DMS79 treated with DMSO at 0.1 percent for 48 hours (cell line): ENCODE results near the gene LZTS2.
"Not testable (repeated sequence)": the region's sequence is repeated elsewhere in the genome, so short reads cannot be mapped to it uniquely, and the experiment has no call there.

Experiments
- DNase-seq: peaks from one replicate; lab custom pipeline; 2025; lab: John Stamatoyannopoulos, UW

Gene LZTS2, protein sequence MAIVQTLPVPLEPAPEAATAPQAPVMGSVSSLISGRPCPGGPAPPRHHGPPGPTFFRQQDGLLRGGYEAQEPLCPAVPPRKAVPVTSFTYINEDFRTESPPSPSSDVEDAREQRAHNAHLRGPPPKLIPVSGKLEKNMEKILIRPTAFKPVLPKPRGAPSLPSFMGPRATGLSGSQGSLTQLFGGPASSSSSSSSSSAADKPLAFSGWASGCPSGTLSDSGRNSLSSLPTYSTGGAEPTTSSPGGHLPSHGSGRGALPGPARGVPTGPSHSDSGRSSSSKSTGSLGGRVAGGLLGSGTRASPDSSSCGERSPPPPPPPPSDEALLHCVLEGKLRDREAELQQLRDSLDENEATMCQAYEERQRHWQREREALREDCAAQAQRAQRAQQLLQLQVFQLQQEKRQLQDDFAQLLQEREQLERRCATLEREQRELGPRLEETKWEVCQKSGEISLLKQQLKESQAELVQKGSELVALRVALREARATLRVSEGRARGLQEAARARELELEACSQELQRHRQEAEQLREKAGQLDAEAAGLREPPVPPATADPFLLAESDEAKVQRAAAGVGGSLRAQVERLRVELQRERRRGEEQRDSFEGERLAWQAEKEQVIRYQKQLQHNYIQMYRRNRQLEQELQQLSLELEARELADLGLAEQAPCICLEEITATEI

DNA sequence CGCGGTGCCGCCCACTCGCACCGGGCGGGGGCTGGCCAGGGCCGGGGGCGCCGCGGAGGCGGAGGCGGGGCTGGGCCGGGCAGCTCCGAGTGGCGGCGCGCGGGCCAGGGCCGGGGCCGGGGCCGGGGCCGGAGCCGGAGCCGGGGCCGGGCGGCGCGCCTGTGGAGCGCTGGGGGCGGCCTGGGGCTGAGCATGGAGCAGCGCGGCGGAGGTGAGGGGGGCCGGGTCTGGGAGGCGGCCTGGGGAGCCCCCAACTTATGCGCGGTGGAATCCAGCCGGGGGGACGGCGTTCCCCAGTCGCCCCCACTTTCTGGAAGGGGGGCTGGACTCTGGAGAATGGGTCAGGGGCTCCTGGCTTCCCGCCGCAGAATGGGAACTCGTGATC is at the start of gene LZTS2:
TSS of gene LZTS2 (plus strand) at position 67 of the 385 bp plus-strand sequence. CDS start 2,731 bp downstream, outside the sequence.
- no peak for DNase-seq

DNA sequence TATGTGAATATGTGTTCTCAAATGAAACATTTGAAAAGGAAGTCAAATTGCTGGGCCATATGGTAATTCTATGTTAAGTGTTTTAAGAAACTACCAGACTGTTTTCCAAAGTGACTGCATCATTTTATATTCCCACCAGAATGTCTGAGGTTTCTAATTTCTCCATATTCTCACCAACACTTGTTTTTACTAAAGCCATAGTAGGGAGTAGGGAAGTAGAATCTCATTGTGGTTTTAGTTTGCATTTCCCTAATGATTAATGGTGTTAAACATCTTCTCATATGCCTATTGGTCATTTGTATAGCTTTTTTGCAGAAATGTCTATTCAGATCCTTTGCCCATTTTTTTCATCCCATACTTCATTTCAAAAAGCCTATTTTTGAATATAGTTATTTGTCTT is 39.4 kb upstream of the LZTS2 start:
- no peak for DNase-seq

DNA sequence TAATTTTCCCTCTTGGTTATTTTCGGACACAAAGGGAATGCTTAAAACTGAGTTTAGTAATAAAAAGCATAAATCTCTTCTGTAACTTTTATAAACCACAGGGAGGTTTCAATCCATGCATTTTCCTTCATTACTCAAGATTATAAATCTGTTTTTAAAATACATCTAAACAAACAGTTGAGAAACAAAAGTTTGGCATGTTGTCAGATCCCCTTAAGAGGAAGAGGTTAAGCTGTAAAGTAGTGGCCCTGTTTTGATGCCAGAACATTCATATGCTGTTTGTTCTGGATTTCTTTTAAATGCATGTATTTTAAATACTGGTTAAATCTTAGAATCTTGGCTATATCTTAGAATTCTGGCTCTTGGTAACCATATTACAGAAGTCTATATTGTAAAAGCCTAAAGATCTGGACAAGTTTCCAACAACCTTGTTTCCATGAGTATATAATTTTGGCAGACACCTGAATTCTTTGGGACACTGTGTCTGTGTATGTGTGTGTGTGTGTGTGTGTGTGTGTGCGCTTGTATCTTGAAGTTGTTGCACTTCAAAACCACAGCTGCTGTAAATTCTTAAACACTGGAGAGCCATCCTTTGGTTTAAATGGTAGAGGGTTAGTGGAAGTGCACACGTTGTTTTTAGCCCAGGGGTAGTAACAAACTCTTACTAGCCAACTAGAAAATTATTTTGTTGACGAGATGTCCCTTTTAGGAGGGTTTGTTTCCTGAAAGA is 37.1 kb upstream of the LZTS2 start:
- DNase-seq, result no peak

DNA sequence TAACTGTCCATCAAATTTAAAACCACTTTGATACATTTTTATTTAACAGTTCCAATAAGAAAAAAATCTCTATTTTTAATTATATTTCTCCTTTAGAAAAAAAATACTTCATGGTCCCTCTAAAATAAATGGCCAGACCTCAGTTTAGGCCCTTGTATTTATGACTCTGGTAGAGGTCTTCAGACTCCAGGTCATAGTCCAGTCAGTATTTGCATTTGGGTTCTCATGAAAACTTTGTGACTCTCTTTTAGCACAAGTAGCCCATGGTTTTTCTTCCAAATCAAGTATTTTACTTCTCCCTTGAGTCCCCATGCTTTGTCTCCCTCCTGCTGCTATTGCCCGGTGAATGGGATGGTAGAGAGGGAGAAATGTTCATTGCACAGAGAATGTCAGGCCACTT is 35.8 kb upstream of the LZTS2 start:
- DNase-seq, result no peak

DNA sequence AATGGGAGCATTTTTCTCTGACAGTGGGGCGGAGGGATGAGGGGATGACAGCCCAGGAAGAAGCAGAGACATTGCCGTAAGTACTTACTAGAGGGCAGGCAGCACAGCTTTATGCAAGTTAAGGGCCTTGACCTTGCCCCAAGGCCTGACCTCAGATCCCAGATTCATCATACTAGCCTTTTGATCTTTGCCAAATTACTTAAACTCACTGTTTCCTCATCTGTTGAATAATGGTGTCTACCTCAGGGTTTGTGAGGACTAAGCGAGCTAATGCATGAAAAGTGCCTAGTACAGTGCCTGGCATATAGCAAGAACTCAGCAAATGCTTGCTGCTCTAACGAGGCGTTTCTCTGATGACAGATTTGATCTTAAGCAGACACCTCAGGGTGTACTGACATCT is 33.8 kb upstream of the LZTS2 start:
- DNase-seq, result no peak

DNA sequence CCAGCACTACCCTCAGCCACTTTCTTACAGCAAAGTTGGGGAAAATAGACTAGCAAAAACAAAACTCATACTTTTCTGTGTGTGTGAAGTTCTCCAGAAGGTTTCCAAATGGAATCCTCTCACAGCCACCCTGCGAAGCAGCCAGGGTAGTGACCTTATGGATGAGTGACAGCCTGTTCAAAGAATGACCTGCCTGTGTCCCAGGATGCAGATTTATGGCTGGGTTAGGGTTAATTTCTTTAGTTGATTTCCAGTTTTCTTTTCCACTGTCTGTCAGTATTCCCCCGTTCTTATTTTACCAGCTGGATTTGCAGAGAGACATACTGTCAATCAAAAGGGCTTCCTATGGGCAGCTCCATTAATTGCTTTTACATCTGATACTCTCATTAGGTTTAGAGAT is 32.7 kb upstream of the LZTS2 start:
- no peak for DNase-seq

DNA sequence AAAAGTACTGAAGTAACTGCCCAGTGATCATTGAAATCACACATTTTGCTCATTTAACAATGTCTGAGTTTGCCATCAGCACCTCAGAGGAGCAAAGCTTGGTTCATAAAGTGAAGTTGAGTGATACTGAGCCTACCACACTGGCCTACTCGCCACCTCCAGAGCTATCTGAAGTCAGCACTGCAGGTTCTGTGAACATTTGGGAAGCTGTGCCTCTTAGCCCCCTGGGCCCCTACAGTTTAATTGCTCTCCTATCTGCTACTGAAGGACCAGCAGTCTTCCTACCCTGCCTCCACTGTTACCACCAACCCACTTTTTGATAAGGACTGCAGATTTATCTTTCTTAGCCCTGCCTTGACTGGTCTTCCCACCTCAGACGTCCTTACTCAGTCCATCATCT is 32.3 kb upstream of the LZTS2 start:
- DNase-seq, result no peak

DNA sequence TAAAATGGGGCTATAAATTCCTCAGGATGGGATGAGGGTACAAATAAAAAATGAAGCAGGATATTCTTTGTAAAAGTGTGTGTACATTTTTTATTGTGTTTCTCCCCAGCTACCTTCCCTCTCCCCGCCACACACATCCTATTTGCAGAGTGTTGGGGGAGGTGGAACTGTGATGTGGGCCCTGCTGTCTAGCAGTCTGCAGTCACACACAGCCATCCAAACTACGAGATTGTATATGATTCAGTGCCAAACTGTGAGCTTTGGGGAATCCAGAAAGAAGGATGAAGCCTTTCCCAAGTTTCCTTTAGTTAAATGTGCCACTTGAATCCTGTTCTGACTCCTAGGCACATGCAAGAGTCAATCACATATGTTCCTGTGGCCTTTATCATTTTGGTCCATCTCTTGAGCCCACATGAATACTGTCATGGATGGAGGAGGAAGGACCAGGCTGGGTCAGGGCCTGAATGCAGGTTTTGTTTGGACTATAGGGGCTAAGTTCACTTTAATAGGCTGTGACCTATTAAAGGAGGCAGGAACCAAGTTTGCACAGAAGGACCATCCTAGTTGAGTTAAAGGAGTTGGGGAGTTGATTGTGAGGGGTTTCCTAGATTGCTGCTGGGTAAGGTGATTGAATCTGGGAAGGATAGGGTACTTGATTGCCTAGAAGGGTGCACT is 31.4 kb upstream of the LZTS2 start:
- DNase-seq, result no peak

DNA sequence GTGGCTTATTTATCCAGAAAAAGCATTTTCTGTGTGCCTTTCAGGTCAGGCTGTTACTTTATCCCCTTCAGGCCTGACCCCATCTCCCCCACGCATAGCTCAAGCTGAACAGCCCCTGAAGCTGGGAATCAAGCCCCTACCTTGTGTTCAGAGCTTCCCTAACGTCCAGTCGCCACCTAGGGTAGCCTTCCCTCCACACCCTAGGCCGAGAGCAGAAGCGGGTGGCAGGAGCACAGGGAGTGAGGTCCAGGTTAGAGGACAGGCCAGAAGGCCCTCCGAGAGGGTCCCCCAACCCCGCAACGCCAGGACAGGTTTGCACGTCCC is 30.8 kb upstream of the LZTS2 start:
- no peak for DNase-seq

DNA sequence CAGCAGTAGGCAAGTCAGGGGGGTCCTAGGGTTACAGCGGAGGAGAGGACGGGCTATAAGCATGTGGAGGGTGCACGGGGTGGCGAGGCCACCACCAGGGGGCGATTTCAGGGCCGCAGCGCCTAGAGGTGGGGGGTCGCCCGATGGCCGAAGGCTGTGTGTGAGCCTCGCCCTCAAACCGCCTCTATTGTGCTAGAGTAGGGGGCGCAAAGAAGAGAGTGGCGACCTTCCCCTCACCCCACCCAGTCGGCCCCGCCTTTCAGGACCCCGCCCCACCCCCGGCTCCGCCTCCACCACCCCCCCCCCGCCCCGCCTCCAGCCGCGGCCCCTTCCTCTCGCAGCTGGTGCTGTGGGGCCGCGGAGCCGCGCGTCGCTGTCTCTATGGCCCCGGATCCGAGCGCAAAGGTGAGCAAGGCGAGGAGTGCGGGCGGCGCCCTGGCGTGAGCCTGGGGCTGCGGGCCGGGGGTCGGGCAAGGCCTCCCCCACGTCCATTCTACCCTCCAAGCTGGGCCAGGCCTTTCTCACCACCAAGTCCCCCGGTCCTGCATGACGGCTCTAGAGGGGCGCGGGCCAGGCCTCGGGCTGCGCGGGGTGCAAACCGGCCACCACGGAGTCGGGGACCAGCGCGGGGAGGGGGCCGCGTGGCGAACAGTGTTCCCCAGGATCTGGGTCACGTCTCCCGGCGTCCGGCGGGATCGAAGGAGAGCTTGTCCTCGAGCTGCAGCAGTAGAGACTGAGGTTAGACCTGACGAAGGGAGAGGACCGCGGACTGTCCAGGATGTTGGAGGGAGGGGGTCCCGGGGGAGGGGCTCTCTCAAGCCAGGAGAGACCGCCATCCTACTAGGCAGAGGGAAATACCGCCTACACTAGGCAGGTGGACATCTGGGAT is 30.2 kb upstream of the LZTS2 start, which contains the start of gene SEMA4G:
TSS of gene SEMA4G (plus strand) at position 318 of the 889 bp plus-strand sequence. CDS start 3,409 bp downstream, outside the sequence.
- no peak for DNase-seq

DNA sequence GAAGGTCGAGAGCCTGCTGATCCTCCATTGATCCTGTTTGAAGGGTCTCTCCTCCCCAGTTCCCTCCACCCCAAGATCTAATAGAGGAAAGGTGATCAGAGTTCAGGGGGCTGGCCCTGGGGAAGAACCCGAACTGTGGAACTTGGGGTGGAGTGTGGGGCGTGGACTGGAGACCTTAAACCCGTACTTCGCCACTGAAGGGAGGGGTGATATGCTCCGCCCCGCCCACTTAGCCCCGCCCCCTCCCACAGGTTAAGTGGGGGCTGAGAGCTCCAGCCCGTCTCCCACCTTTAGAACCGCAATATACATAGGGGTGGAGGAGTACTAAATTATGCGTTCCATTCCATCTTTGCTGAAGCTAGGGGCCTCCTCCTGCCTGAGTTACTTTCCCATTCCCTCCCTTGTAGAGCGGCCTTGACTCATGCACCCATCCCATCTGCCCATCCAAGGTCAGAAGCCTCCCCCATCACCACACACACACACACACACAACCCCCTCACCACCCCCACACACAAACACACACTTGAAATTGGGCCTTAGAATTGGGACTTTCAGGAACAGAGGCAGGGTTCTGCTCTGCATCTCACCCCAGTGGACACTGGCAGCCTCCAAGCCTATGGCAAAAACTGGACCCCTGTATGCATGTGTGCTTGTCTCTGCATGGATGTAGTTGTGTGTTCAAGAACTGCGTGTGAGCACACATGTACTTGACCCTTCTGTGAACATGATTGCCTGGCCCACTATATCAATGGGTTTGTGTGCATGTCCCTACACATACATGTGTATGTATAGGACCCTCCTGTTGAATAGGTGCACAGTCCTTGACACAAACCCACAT is 29.3 kb upstream of the LZTS2 start:
- no peak for DNase-seq

DNA sequence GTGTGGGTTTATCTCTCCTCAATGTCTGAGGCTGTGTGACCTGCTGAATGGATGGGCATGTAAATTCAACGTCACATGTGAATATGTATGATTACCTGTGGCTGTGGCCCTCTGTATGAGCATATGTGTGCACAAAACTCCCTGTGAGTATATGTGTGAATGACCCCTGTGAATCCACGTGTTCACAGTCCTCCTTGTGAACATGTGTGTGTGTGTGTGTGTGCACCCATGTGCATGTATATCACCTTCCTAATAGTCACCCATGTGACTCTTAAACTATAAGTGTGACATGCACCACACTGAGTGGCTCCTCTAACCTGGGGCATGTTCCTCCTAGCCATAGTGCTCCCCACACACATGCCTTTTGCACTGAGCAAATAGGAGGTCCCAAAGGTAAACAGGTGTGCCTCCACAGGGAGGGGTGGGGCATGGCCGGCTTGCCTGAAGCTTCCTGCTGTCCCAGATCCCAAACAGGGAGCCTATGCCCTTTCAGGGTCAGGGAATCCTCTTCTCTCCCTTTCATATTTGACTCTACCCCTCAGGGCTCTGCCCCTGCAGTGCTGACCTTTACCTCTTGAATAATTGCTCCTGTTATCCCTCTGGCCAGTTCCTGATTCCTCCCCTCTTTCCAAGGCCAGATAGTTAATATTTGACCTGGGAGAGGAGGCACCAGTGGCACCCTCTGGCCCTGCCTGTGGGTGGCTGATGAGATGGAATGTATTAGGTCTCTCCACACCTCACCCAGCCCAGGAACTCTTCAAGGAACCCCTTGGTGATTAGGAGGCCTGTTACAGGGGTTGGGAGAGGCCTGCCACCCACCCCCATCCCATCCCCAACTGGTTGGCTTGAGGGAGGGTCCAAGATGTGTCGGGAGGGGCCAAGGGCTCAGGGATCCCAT is 28.4 kb upstream of the LZTS2 start:
- DNase-seq, result no peak

DNA sequence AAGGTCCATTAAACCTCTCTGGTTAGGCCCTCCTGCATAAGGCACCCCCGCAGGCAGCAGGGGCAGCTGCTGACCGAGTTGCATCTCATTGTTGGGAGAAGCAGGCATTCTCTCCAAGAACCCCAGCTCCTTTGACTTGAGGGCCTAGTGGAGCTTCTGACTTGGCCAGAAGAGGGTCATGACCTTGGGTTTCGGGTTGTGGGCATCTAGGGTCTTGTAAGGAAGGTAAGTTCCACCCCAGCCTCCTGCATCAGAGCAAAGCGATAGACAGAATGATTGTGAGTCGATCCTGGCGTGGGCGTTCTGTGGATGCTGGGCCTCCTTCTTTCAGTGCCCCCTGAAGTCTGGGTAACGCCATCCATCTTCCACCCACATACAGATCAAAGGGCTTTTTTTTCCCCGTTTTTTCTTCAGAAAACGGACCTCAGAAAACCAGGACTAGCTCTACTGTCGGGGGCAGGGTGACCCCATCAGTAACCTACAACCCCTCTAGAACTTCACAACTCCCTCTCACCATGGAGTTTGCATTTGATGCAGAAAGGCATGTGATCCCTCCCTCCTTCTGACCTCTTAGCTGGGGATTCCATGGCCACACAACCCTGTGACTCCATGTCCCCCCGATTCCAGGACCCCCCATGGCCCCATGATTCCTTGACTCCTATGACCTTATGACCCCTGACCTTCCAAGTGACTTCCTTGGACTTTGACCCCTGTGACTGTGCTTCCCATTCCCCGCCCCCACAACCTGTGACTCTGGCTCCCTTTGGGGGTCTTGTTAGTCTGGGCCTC is 27.3 kb upstream of the LZTS2 start:
- DNase-seq, result no peak

DNA sequence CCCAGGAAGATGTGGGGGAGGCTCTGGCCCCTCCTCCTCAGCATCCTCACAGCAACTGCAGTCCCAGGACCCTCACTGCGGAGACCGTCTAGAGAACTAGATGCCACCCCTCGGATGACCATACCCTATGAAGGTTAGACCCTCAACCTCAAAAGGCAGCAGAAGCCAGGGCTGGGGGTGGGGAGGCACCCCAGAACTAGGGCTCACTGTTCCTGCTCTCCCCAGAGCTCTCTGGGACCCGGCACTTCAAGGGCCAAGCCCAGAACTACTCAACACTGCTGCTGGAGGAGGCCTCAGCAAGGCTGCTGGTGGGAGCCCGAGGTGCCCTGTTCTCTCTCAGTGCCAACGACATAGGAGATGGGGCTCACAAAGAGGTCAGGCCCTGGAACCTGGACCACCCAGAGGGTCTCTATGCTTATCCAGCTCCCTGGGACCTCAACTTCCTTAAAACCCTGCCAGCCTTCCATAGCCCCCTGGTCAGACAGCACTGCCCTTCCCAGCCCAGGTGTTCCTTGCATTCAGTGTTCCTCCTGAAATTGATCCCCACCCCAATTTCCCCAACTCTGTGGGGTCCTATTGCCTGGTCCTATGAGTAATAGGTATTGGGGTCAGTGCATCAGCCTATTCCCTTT is 26.6 kb upstream of the LZTS2 start:
- DNase-seq, result no peak

DNA sequence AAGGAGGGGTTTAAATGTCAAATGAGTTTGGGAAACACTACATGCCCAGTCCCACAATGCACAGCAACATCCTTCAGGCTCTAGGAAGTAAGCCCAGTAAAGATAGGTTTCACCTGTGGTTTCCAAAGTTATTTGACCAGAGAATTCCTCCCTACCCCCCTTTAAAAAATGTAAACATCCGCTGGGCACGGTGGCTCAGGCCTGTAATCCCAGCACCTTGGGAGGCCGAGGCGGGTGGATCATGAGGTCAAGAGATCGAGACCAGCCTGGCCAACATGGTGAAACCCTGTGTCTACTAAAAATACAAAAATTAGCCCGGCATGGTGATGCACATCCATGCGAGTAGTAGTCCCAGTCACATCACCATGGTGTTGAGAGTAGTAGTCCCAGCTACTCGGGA is 24.2 kb upstream of the LZTS2 start:
- not testable (repeated sequence) for DNase-seq

DNA sequence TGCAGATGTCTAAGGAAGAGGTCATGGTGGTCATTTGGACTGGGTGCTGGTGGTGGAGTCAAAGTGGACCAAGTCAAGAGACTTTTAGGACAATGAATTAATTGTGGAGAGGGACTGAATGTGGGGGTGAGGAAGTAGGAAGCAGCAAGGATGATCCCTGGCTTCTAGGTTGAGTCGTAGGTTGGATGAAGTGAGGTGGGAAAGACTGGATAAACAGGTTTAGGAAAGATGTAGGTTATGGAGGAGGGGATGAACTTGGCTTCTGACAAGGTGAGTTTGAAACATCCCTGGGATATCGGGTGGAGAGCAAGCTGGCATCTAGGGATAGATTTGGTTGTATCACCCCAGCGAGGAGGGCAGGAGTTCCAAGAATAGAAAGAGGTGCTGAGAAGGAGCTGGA is 22.7 kb upstream of the LZTS2 start:
- no peak for DNase-seq

DNA sequence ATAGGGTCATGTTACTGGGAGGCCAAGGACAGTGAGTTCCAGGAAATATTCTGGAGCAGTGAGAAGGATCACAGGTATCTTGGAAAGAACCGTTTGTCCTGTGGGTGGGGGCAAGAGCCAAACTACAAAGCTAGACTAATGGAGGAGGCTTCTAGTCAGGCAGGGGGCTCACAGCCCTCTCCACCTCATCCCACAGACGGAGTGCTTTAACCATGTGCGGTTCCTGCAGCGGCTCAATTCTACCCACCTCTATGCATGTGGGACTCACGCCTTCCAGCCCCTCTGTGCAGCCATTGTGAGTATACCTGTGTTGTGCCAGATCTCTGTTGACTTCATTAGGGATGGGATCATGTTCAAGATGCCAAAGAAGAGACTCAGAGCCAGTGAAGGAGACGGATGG is 22.2 kb upstream of the LZTS2 start:
- DNase-seq, result no peak
